Measurements from ENCODE around the gene CDH4. TPM values are rescaled to one million over a fixed set of nuclear protein-coding genes. Genes with fewer than 3 reads are reported as not detected.

Gene CDH4
- total RNA-seq, 3 donors from 2014 or later (not counting 1 experiment from before 2014, with no cell fraction given), result 0.18 TPM; not detected in 2

DNA sequence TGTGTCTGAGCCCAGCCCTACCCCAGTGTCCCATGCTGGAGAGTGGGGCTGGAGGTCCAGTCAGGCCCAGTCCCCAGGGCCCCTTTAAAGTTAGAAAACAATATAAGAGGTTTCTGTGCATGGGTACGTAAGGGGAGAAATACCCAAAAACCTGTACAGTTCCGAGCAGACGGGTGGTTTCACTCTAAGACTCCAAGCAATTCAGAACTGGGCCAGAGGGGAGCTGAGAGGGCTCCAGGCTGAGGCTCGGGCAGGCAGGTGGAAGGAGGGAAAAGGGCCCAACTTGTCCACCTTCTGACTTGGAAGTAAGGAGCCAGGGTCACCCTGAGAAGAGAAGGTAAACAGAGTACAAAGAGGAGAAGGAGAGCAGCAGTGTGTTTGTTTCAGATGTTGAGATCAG, 296.0 kb downstream of the CDH4 start:
- Histone ChIP-seq H3K27me3 (ENCODE audit: control insufficient read depth, insufficient read depth, low read length) (no peaks in the 10 kb centered on the region), H3K4me1 (ENCODE audit: control insufficient read depth, insufficient read depth, low read length) (no peaks in the 10 kb centered on the region), H3K27ac (ENCODE audit: low read length) (no peak overlapping the region), H3K4me3 (ENCODE audit: low read length) (no peak overlapping the region), H3K9me3 (ENCODE audit: control insufficient read depth, insufficient read depth, low read length) (peaks cover 23% of the 10 kb centered on the region), H3K36me3 (ENCODE audit: control insufficient read depth, insufficient read depth, low read length) (no peaks in the 10 kb centered on the region)
- WGBS (ENCODE audit: insufficient coverage), result 79% methylated on average over 4 of the region's 4 CpGs
- intact Hi-C loops (cut with micrococcal nuclease), result no loop called here
- no peak for TF ChIP-seq CTCF (IDR thresholded peaks at IDR 0.05)
- H3K27me3 Mint-ChIP-seq (ENCODE audit: low read depth in 2 of 2), result peaks cover 0 to 5% of the 10 kb centered on the region in 2 donors
- ATAC-seq, result no peak
- H3K36me3 Mint-ChIP-seq, result no peaks in the 10 kb centered on the region
- no peaks in the 10 kb centered on the region for H3K4me1 Mint-ChIP-seq
- H3K27ac Mint-ChIP-seq, result no peak overlapping the region
- peaks cover 0 to 5% of the 10 kb centered on the region in 2 donors for H3K9me3 Mint-ChIP-seq
- no peak overlapping the region for H3K4me3 Mint-ChIP-seq
- no peak for DNase-seq

- H3K9me3 ChIP-seq (ENCODE audit: control insufficient read depth, insufficient read depth, low read length), result peaks cover 23% of the 10 kb centered on the region
- peaks cover 0 to 5% of the 10 kb centered on the region in 2 donors for H3K9me3 Mint-ChIP-seq
- H3K4me1 ChIP-seq (ENCODE audit: control insufficient read depth, insufficient read depth, low read length), result no peaks in the 10 kb centered on the region
- no peaks in the 10 kb centered on the region for H3K4me1 Mint-ChIP-seq
- intact Hi-C loops (cut with micrococcal nuclease), result no loop called here
- WGBS (ENCODE audit: insufficient coverage), result 89% methylated on average over 2 of the region's 2 CpGs
- H3K27me3 Mint-ChIP-seq (ENCODE audit: low read depth in 2 of 2), result peaks cover 0 to 5% of the 10 kb centered on the region in 2 donors
- H3K27ac ChIP-seq (ENCODE audit: low read length), result no peak overlapping the region
- no peaks in the 10 kb centered on the region for H3K36me3 Mint-ChIP-seq
- no peak overlapping the region for H3K4me3 ChIP-seq (ENCODE audit: low read length)
- no peak overlapping the region for H3K27ac Mint-ChIP-seq
- no peak for TF ChIP-seq CTCF (IDR thresholded peaks at IDR 0.05)
- no peak for ATAC-seq
- H3K36me3 ChIP-seq (ENCODE audit: control insufficient read depth, insufficient read depth, low read length), result no peaks in the 10 kb centered on the region
- no peaks in the 10 kb centered on the region for H3K27me3 ChIP-seq (ENCODE audit: control insufficient read depth, insufficient read depth, low read length)
- no peak overlapping the region for H3K4me3 Mint-ChIP-seq
- DNase-seq, result no peak
Observed at GRCh38 chr20:61549865-61550264, 297.8 kb downstream of the CDH4 start.

DNA sequence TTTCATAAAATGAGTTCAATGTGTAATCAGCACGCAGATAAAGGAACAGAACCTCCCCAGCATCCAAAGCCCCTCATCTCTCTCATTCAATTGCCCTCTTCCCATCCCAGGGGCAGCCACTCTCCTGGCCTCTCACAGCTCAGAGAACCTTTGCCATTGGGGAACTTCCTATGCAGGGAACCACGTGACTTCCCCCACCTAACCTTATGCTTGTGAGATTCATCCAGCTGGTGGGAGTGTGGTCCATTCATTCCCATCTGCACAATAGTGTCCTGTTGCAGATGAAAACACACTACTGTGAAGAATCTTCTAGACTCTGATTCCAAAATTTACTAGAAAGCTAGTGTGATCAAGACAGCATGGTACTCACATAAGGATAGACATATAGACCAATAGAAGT, 299.3 kb downstream of the CDH4 start:
- no peak overlapping the region for H3K4me3 Mint-ChIP-seq
- Histone ChIP-seq H3K27me3 (ENCODE audit: control insufficient read depth, insufficient read depth, low read length) (no peaks in the 10 kb centered on the region), H3K9me3 (ENCODE audit: control insufficient read depth, insufficient read depth, low read length) (peaks cover 23% of the 10 kb centered on the region), H3K36me3 (ENCODE audit: control insufficient read depth, insufficient read depth, low read length) (no peaks in the 10 kb centered on the region), H3K27ac (ENCODE audit: low read length) (no peak overlapping the region), H3K4me1 (ENCODE audit: control insufficient read depth, insufficient read depth, low read length) (no peaks in the 10 kb centered on the region), H3K4me3 (ENCODE audit: low read length) (no peak overlapping the region)
- H3K27me3 Mint-ChIP-seq (ENCODE audit: low read depth in 2 of 2), result peaks cover 0 to 5% of the 10 kb centered on the region in 2 donors
- intact Hi-C loops (cut with micrococcal nuclease), result no loop called here
- H3K36me3 Mint-ChIP-seq, result no peaks in the 10 kb centered on the region
- no peak overlapping the region for H3K27ac Mint-ChIP-seq
- H3K4me1 Mint-ChIP-seq, result no peaks in the 10 kb centered on the region
- no peak for ATAC-seq
- no peaks in the 10 kb centered on the region for H3K9me3 Mint-ChIP-seq
- DNase-seq, result no peak
- no peak for TF ChIP-seq CTCF (IDR thresholded peaks at IDR 0.05)
- 77% methylated on average over 2 of the region's 2 CpGs for WGBS (ENCODE audit: insufficient coverage)

DNA sequence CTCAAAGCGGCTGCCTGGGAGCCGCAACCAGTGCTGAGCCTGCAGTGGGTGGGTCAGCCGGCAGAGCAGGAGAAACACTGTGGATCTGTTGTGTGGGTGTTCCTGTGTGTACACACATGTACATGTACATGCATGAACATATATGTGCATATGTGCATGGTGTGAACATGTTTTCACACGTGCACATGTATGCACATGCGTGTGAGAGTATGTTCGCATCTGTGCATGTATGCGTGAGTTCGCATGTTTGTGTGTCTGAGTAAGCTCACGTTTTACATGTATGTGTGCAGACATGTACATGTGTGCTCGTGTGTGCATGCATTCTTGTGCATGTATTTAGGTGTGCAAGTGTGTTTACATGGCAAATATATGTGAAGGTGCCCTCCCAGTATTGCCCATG, 302.6 kb downstream of the CDH4 start:
- Histone ChIP-seq H3K27me3 (ENCODE audit: control insufficient read depth, insufficient read depth, low read length) (no peaks in the 10 kb centered on the region), H3K36me3 (ENCODE audit: control insufficient read depth, insufficient read depth, low read length) (no peaks in the 10 kb centered on the region), H3K9me3 (ENCODE audit: control insufficient read depth, insufficient read depth, low read length) (peaks cover 13% of the 10 kb centered on the region), H3K27ac (ENCODE audit: low read length) (no peak overlapping the region), H3K4me1 (ENCODE audit: control insufficient read depth, insufficient read depth, low read length) (no peaks in the 10 kb centered on the region), H3K4me3 (ENCODE audit: low read length) (no peak overlapping the region)
- Mint-ChIP-seq H3K9me3 (no peaks in the 10 kb centered on the region), H3K36me3 (no peaks in the 10 kb centered on the region), H3K4me1 (no peaks in the 10 kb centered on the region), H3K27me3 (ENCODE audit: low read depth in 2 of 2) (peaks cover 0 to 5% of the 10 kb centered on the region in 2 donors), H3K4me3 (no peak overlapping the region), H3K27ac (no peak overlapping the region)
- DNase-seq, result no peak
- WGBS (ENCODE audit: insufficient coverage), result 74% methylated on average over 10 of the region's 10 CpGs
- no peak for ATAC-seq
- no peak for TF ChIP-seq CTCF (IDR thresholded peaks at IDR 0.05)
- intact Hi-C loops (cut with micrococcal nuclease), result no loop called here
